OCI-LY3 (cell line): Measurements from ENCODE around the gene FBXO36.

Source experiments
- H2AFZ ChIP-seq: fragments of 200-600, 300-600 bp; shearing (Covaris generic); 2 replicates; pipeline ENCODE4 v1.6.0; 2014; ENCODE audit warnings: antibody characterized with exemption, low read depth, low read length
- H3K27ac ChIP-seq: fragments of 200-600, 300-600 bp; sonication (generic); 2 replicates; pipeline ENCODE4 v1.5.1; 2014; ENCODE audit warnings: mild to moderate bottlenecking, low read length, moderate library complexity, mixed read lengths
- H3K27me3 ChIP-seq: fragments of 200-600, 300-600 bp; sonication (generic); 2 replicates; pipeline ENCODE4 v1.6.1; 2014; ENCODE audit warnings: low read depth, low read length, mixed read lengths
- H3K36me3 ChIP-seq: fragments of 200-600, 300-600 bp; sonication (generic); replicated peaks from 2 replicates; pipeline ENCODE3; 2014; ENCODE audit warnings: low read depth, low read length, mixed read lengths
- H3K4me1 ChIP-seq: fragments of 300-600, 200-600 bp; sonication (generic); 2 replicates; pipeline ENCODE4 v1.6.1; 2014; ENCODE audit warnings: low read length, mixed read lengths
- H3K4me2 ChIP-seq: fragments of 200-600, 300-600 bp; sonication (generic); 2 replicates; pipeline ENCODE4 v1.6.1; 2014; ENCODE audit warnings: low read length, mixed read lengths
- H3K4me3 ChIP-seq: fragments of 300-600, 200-600 bp; sonication (generic); 2 replicates; pipeline ENCODE4 v1.5.1; 2014; ENCODE audit warnings: antibody characterized with exemption, mild to moderate bottlenecking, low read length, moderate library complexity
- H3K79me2 ChIP-seq: fragments of 300-600, 200-600 bp; shearing (Covaris generic); 2 replicates; pipeline ENCODE4 v1.6.1; 2014; ENCODE audit warnings: mild to moderate bottlenecking, low read length, mixed read lengths
- H3K9ac ChIP-seq: fragments of 300-600, 200-600 bp; shearing (Covaris generic); 2 replicates; pipeline ENCODE4 v1.6.0; 2014; ENCODE audit warnings: mild to moderate bottlenecking, low read length, moderate library complexity
- H3K9me3 ChIP-seq: fragments of 200-600, 300-600 bp; shearing (Covaris generic); 2 replicates; pipeline ENCODE4 v1.6.1; 2014; ENCODE audit warnings: low read length, mixed read lengths; ENCODE audit not compliant: insufficient read depth
- H4K20me1 ChIP-seq: fragments of 200-600, 300-600 bp; sonication (generic); 2 replicates; pipeline ENCODE4 v1.6.1; 2016; ENCODE audit warnings: low read length, mixed read lengths; ENCODE audit not compliant: insufficient read depth
- EZH2phosphoT487 ChIP-seq: fragments of 200-600 bp; shearing (Covaris generic); IDR thresholded peaks from 2 replicates; pipeline ENCODE4 v1.6.1; 2018; ENCODE audit warnings: antibody characterized with exemption, mixed run types, low read depth
- TF ChIP-seq, protein P1 (sequence below): fragments of 200-600, 300-600 bp; sonication (generic); IDR thresholded peaks from 2 replicates; pipeline ENCODE4 v1.5.1; 2014; ENCODE audit warnings: antibody characterized with exemption, low read length, low read depth

The FBXO36 gene

DNA sequence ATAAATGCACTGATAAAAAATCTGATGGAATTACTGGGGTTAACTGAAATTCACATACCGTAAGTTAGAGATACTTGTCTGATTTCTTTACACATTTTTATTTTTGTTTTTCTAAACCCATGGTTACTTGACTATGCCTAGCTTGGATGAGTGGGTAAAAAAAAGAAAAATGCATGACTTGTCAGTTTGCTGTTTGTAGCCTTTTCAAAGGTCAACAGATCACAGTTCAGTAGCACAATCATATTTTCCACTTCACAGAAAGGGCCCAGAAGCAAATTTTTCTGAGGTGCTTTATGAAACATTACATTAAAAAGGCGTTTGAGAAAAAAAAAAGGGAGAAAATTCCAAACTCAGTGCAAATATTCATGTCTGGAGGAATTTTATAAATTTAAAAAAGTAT lies 130.0 kb downstream of the FBXO36 start:
- H3K36me3 ChIP-seq: no peaks in the 10 kb centered on the region
- H3K27me3 ChIP-seq: no peaks in the 10 kb centered on the region
- no peak overlapping the region for H3K9ac ChIP-seq
- H4K20me1 ChIP-seq: no peaks in the 10 kb centered on the region
- TF ChIP-seq EZH2phosphoT487: no peak
- TF ChIP-seq, protein P1, sequence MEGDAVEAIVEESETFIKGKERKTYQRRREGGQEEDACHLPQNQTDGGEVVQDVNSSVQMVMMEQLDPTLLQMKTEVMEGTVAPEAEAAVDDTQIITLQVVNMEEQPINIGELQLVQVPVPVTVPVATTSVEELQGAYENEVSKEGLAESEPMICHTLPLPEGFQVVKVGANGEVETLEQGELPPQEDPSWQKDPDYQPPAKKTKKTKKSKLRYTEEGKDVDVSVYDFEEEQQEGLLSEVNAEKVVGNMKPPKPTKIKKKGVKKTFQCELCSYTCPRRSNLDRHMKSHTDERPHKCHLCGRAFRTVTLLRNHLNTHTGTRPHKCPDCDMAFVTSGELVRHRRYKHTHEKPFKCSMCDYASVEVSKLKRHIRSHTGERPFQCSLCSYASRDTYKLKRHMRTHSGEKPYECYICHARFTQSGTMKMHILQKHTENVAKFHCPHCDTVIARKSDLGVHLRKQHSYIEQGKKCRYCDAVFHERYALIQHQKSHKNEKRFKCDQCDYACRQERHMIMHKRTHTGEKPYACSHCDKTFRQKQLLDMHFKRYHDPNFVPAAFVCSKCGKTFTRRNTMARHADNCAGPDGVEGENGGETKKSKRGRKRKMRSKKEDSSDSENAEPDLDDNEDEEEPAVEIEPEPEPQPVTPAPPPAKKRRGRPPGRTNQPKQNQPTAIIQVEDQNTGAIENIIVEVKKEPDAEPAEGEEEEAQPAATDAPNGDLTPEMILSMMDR: no peak
- no peaks in the 10 kb centered on the region for H3K9me3 ChIP-seq
- no peak overlapping the region for H3K4me3 ChIP-seq
- H3K27ac ChIP-seq: no peak overlapping the region
- H3K4me1 ChIP-seq: no peaks in the 10 kb centered on the region
- no peaks in the 10 kb centered on the region for H3K79me2 ChIP-seq
- H3K4me2 ChIP-seq: no peak overlapping the region
- no peak overlapping the region for H2AFZ ChIP-seq

DNA sequence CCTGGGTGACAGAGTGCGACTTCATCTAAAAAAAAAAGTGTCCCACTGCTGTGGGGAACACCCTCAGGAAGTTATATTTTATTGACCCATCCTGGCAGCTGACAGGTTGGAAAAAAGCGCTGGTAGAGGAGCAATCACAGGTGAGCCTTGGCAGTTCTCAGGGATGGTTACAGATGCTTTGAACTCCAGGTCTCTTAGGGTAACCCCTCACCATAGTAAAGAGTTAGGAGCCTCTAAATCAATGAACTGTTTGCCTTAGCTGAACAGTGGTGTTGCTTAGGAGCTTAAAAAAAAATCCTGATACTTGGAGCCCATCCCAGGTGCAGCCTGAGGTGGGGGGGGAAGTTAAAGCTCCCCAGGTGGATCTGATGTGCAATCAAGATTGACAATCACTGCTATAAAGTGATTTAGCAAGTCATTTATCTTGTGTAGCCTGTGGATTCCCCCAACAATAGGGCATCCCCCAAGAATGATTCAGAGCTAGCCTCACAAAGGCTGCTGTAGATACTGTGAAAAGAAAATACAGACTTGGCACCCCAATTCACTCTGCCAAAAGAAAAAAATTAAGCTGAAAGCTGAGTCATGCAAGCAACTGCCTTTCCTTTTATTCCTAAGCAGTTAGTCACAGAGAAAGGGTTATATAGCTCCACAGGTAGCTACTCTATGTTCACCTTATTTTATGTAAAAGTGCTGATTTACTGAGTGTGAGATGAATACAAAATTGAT lies 131.6 kb downstream of the FBXO36 start:
- no peak overlapping the region for H3K4me2 ChIP-seq
- H2AFZ ChIP-seq: no peak overlapping the region
- no peaks in the 10 kb centered on the region for H3K4me1 ChIP-seq
- TF ChIP-seq, protein P1: no peak
- TF ChIP-seq EZH2phosphoT487: no peak
- no peaks in the 10 kb centered on the region for H3K36me3 ChIP-seq
- H3K9me3 ChIP-seq: no peaks in the 10 kb centered on the region
- no peaks in the 10 kb centered on the region for H4K20me1 ChIP-seq
- no peaks in the 10 kb centered on the region for H3K79me2 ChIP-seq
- no peaks in the 10 kb centered on the region for H3K27me3 ChIP-seq
- H3K27ac ChIP-seq: no peak overlapping the region
- no peak overlapping the region for H3K4me3 ChIP-seq
- H3K9ac ChIP-seq: no peak overlapping the region

DNA sequence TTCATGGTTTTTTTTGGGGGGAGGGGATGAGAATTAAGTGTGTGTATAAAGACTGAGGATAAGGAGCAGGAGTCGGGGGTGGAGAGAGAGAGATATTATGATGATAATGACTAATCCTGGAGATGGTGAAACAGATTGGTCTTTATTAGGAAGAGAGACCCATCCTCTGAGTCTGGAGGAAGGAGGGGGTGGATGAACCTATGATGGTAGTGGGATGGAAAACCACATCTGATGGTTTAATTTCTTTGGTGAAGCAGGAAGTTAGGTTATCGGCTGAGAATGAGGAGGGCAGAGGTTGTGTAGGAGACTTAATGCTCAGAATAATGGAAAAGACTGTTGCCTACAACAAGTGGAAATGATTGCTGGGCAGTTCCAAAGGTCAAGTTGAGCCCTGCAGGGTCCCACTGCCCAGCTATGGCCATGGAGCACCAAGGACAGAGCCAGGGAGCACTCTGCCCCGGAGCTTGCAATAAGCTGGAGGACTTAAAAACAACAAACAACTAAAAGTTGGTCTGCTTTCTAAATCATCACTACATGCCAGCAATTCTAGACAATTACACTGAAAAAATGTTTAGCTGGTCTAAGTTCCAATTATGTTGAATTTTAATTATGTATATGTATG lies 138.5 kb downstream of the FBXO36 start:
- H3K9ac ChIP-seq: no peak overlapping the region
- no peaks in the 10 kb centered on the region for H3K36me3 ChIP-seq
- no peaks in the 10 kb centered on the region for H4K20me1 ChIP-seq
- TF ChIP-seq EZH2phosphoT487: no peak
- TF ChIP-seq, protein P1: no peak
- no peaks in the 10 kb centered on the region for H3K4me1 ChIP-seq
- H3K4me3 ChIP-seq: no peak overlapping the region
- no peaks in the 10 kb centered on the region for H3K27me3 ChIP-seq
- no peak overlapping the region for H3K27ac ChIP-seq
- H2AFZ ChIP-seq: no peak overlapping the region
- no peaks in the 10 kb centered on the region for H3K79me2 ChIP-seq
- no peaks in the 10 kb centered on the region for H3K9me3 ChIP-seq
- no peak overlapping the region for H3K4me2 ChIP-seq
